ENCODE results near the gene PRKAR1B.

- TF ChIP-seq RAD21 (IDR thresholded peaks at IDR 0.05; ENCODE audit: low read depth) (no peak), POLR2AphosphoS5 (IDR thresholded peaks at IDR 0.05; ENCODE audit: low read depth, low read length) (no peak), CTCF (IDR thresholded peaks at IDR 0.05 in 2 of 3, conservative IDR thresholded peaks at IDR 0.05 in 1 of 3; ENCODE audit: borderline replicate concordance in 1 of 3, insufficient read depth in 1 of 3, low read depth in 2 of 3, low read length in 2 of 3) (no peak), YY1 (IDR thresholded peaks at IDR 0.05; ENCODE audit: extremely low read depth, insufficient replicate concordance, low read depth, low read length) (no peak), CEBPB (IDR thresholded peaks at IDR 0.05; ENCODE audit: low read depth) (no peak), REST (IDR thresholded peaks at IDR 0.05; ENCODE audit: low read depth) (no peak), POLR2A (IDR thresholded peaks at IDR 0.05; ENCODE audit: borderline replicate concordance, extremely low read depth, insufficient read depth, insufficient read length) (no peak), EZH2phosphoT487 (IDR thresholded peaks at IDR 0.05; ENCODE audit: borderline replicate concordance) (no peak), SIN3A (IDR thresholded peaks at IDR 0.05; ENCODE audit: low read depth) (no peak), EZH2 (IDR thresholded peaks at IDR 0.05) (no peak), JUND (IDR thresholded peaks at IDR 0.05) (no peak), SP1 (IDR thresholded peaks at IDR 0.05; ENCODE audit: low read depth) (no peak), MAX (IDR thresholded peaks at IDR 0.05) (no peak)
Measured at GRCh38 chr7:770741-771166, 43.7 kb upstream of the PRKAR1B start.

Data from HCT116 (cell line).